ENCODE results near the gene ASIC1.

ASIC1 gene

DNA sequence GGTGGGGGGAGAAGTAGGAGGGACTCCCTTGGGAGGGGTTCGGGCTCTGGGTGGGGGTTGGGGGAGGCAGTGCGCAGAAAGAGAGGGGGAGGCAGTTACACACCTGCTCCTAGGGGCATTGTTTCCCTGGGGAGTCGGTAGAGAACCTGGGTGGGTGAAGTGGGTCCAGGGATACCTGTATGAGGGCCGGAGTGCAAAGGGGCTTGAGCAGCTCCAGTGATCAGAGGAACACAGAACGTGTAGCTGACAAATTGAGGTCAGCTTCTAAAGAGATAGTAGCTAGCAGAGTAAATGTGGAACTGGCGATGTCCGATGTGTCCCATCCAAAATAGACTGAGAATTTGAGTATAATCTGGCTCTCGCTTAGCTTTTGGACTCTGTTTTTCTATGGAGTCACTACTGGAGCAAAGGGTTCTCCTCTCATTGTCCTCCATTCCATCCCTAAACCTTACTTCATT, 28.2 kb downstream of the ASIC1 start:
- DNase-seq: no peak

- no peak for DNase-seq
These were observed 28.8 kb downstream of the ASIC1 start for GRCh38 chr12:50086148-50086547.

DNA sequence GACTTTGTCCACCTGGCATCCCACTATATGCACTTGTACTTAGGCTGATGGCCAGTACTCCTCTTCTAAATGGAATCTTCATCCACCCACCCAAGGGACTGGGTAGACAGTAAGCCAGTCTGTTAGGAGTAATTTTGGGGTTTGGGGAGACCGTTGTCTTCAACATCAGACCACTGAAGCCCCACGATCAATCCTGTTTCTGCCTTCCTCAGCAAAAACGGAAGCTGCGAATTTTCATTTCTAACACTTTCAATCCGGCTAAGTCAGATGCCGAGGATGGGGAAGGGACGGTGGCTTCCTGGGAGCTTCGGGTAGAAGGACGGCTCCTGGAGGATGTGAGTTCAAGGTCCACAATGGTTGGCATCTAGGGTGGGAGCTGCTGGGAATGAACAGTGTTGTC, 29.8 kb downstream of the ASIC1 start:
- no peak for DNase-seq

DNA sequence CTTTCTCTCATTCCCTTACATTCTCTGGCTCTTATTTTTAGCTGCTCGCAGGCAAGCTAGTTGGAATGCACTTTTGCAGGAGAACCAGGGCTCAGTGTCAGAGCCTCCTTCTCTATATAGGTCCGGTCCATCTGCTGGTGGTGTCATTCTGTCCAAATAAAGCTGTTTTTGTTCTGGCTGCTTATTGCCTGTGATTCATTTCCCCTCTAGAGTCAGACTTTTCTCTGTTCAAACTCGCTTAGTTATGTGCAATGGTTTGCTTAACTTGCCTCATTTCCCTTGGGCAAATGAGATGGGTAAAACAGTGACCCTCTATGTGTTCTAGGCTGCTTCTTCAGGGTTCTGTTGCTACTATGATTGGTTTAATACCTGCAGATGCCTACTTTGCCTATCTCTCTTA, 30.6 kb downstream of the ASIC1 start:
- no peak for DNase-seq

DNA sequence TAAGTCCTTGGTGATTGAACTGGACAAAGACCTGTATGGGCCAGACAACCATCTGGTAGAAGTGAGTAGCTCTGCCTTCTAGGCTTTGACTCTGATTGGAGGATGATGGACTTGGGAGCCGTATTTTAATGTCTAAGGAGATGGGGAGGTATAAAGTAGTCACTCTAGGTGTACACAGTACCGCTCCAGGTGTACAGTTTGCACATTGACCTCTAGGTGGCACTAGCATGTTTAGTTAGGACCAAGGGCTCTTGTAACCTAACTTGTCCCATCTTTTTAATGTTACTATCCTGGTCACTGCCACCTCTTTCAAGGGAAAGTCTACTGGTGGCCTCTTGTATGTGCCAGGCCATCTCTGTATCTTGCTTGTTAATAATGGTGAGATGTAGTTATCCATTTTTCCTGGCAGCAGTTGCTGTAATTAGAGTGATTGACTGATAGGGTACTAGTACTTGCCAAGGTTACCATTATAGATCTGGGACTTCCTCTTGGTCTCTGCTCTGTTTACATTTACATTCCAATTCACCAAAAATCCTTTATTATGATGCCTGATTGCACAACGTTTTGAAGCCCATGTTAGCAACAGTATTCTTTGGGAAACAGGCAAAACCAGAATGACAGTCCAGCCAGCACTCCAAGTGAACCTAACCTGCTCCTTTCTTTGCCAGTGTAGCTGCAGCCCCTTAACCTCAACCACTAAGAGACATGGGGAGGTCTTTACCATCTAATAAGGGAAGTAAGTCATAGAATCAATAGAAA, 31.4 kb downstream of the ASIC1 start:
- DNase-seq: peak; percentile 67

DNA sequence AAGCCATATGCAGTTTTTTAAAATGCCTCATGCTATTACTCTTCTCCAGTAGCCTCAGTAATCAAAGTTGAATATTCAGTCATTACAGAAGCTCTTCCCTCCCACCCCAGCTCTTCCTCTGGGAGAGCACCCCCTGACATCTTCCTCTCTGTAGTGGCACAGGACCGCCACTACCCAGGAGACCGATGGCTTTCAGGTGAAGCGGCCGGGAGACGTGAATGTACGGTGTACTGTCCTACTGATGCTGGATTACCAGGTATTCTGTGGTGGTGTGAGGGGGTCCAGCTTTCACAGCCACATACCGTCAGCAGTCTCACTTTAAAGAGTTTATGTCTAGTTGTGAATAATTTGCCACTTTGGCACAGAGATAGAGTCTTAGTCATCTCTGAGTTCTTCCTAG, 32.3 kb downstream of the ASIC1 start:
- DNase-seq: no peak

DNA sequence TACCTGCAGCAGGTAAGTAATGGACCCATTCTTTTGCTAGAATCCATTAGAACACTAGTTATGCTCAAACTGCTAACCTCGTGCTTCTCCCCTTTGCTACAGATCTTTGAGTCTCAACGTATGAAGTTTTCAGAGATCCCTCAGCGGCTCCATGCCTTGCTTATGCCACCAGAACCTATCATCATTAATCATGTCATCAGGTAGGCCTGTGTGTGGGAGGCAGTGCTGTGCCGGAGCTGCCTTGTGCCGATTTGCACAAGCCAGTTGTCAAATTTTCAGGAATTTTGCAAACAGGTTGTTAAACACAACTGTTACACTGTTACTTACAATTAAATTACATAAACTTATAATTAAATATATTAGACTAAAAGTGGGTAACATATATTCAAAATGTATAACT, 33.0 kb downstream of the ASIC1 start:
- no peak for DNase-seq

GRCh38 chr12:50097952-50098351, 40.6 kb downstream of the ASIC1 start:
- DNase-seq: no peak

DNA sequence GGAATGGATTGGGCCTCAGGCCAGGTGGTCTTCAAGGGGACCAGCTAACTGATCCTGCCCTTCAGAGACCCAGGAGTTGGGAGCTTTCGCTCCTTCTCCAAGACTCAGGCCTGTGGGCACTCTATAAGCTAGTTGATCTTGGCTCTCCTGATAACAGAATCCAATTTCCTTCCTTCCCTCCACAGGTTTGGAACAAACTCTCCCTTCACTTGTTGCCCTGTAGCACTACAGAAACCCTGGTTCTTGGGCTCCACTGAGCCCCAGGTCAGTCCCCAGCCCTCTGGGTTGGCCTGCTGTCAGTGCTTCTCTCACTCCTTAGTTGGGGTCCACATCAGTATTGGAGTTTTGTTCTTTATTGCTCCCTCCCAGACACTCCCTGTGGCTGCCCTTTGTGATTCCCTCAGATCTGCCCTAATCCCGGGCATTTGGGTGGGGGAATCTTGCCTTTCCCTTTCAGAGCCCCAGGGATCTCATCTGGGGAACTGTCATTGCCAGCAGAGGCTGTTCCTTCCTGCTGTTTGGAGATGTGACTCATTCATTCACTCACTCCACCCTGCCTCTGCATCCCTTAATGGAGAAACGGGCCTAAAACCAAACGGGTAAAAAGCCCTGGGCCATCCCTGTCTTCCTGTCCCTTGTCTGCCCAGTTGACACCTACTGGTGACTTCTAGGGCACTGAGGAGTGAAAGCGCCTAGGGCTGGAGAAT, 42.1 kb downstream of the ASIC1 start:
- DNase-seq: no peak

DNA sequence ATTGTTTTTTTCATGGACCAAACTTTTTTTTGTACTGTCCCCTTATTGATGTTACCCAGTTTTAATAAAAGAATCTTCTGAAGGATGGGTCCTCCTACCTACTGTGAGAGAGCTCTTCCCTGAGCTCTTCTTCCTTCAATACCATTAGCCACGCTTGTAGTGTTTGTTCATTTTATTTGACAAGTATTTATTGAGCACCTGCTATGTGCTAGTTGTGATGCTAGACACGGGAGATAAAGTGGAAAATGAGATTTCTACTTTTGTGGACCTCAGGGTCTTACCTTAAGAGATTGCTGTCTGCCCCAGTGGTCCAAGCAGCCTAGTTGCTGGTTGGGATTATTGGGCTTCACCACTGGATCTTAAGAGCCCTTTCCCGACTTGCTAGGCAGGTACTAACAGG, 43.2 kb downstream of the ASIC1 start:
- no peak for DNase-seq

DNA sequence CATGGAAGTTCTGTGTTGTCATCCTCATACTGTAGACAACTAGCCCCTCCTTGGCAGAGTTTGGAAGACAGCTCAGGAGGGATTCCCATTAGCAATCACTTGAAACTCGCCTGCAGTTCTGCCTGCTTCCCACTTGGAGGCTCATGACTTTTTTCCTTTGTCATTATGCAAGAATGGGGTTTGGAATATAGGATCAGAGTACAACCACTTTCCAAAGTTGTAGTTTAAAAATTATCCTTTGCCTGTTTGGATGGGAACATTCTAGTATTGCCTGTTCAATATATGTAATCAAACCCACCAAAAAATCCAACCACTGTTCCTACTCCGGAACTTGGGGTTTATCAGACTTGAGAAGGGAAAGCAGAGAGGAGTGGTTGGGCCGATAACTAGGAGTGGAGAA, 44.3 kb downstream of the ASIC1 start:
- no peak for DNase-seq

DNA sequence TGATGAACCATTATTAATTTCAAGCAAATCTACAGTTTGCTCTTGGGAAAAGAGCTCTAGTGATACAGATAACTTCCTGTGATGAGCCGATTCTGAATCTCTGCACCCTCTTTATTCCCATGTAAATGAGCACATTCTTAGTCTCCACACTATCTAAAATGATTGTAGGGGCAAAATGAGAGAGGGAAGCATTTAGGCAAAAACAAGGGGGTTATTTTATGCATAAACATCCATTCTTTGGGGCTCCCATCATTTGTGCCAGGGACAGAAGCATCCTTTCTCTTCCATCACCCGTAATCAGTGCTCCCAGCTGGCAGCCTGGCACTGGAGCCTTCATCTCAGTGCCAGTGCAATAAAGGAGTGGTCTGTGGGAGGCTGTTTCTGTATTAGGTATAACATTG, 44.7 kb downstream of the ASIC1 start:
- DNase-seq: no peak

- no peak for DNase-seq
These were observed 45.4 kb downstream of the ASIC1 start for GRCh38 chr12:50102646-50103309.

DNA sequence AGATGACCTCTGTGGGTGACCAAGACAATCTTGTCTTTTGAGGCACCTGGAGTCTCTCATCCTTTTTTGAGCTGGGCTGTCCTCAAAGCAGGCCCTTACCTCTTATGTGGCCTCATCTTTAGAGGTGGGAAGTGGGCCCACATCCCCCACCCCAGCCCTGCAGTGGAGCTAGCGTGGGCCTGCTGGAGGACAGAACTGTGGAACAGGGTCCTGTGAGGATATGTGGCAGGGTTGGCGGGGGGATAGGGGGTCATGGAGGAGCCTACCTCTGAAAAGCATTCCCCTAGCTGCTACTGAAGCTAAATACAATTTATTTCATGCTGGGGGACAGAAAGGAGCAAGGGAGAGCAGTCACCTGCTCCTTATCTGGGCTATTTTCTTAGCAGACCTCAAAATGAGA, 46.0 kb downstream of the ASIC1 start:
- no peak for DNase-seq

- peak; percentile 17 for DNase-seq
These were observed 46.4 kb downstream of the ASIC1 start, which contains the start of gene GPD1 for GRCh38 chr12:50103767-50104321. Gene GPD1 (plus strand): TSS chr12:50104008. CDS start chr12:50104051, 43 bp downstream.

DNA sequence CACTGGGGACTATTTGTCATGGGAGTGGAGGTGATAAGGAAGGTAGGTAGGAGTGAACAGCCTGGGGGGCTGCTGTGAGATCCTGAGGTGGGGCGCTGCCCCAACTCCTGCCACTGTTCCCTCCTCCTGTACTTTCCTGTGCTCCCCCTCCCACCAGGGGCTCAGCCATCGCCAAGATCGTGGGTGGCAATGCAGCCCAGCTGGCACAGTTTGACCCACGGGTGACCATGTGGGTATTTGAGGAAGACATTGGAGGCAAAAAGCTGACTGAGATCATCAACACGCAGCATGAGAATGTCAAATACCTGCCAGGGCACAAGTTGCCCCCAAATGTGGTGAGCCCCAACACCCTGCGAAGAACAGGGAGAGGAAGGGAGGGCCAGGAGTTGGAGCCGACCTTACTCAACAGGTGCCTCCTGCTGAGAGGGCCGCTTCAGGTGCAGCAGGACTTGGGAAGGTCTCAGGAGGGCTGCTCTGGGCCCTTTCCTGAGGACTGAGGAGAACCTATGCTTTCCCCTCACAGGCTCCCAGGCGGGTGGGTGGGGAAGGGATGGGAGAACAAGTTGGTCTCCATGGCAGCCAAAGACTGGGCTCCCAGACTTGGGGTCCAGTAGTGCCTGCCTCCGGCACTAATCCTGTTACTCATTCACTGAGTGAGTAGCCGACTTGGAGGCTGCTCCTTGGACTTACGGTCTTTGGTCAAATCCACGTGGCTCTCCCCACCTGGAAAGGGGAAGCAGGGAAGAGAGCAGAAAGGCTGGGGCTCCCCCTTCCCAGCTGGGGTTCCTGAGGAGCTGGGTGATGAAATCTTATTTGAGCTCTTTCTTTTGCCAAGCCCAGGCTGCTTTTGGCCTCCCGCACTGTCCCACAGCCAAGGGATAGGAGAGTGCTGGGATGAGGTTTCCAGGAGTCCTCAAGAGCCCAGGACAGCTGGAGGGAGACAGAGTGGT, 47.3 kb downstream of the ASIC1 start:
- no peak for DNase-seq

GRCh38 chr12:50105913-50106450, 48.6 kb downstream of the ASIC1 start:
- no peak for DNase-seq

DNA sequence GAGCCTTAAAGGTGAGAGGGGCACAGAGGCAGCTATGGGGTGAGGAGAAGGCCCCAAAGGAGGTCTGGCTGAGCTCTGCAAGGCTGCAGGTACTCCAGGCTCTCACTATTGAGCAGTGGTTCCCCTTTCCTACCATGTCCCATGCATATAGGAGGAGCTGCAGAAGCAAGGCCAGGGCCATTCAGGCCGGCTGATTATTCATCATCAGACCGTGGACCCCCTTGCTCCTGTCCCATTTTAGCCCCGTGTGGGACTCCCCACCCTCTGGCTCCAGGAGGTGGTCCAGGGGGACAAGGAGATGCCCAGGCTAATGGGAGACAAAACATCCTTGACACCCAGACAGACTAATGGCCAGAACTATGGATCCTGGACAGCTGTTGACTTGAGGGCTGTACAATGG, 49.5 kb downstream of the ASIC1 start:
- DNase-seq: no peak

GRCh38 chr12:50107416-50108268, 50.2 kb downstream of the ASIC1 start:
- no peak for DNase-seq

- no peak for DNase-seq
These were observed 51.9 kb downstream of the ASIC1 start for GRCh38 chr12:50109319-50109718.

All from CD4-positive, alpha-beta T cell treated with Interleukin-17A for 4 hours (primary cell).